Esophagus squamous epithelium (tissue), 4 donors: ENCODE measurements around the gene APOL3.

Experiments
- POLR2A ChIP-seq, 4 donors: fragments of 450-650 bp; IDR thresholded peaks; one replicate each; pipeline ENCODE4 v1.6.1; 2017; ENCODE audit warnings: antibody characterized with exemption in 4 of 4, mild to moderate bottlenecking in 4 of 4, moderate library complexity in 3 of 4
- TF ChIP-seq, protein P1 (sequence below), 6 experiments: fragments of 450-650 bp in 4 of 6; fragments of 200-600 bp in 2 of 6; sonication (generic) in 2 of 6; IDR thresholded peaks; one replicate each; pipeline ENCODE4 v1.5.1; 2016 to 2019; ENCODE audit warnings: antibody characterized with exemption in 6 of 6, mild to moderate bottlenecking in 4 of 6, moderate library complexity in 4 of 6

DNA sequence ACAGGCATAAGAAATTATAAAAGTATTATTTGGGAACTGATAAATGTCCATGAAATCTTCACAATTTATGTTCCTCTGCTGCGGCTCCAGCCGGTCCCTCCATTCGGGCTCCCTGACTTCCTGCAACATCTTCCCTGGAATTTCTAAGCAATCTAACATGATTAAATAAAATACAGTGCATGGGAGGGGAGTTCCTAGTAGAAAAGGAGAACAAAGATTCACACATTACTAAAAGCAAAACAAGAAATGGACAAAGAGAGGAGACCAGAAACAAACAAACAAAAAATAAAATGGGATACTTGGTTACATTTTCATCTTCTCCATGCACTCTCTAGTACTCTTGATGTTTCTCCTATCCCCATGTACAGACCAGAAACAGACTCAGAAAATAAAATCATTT, 49.7 kb upstream of the APOL3 start:
- TF ChIP-seq, protein P1, sequence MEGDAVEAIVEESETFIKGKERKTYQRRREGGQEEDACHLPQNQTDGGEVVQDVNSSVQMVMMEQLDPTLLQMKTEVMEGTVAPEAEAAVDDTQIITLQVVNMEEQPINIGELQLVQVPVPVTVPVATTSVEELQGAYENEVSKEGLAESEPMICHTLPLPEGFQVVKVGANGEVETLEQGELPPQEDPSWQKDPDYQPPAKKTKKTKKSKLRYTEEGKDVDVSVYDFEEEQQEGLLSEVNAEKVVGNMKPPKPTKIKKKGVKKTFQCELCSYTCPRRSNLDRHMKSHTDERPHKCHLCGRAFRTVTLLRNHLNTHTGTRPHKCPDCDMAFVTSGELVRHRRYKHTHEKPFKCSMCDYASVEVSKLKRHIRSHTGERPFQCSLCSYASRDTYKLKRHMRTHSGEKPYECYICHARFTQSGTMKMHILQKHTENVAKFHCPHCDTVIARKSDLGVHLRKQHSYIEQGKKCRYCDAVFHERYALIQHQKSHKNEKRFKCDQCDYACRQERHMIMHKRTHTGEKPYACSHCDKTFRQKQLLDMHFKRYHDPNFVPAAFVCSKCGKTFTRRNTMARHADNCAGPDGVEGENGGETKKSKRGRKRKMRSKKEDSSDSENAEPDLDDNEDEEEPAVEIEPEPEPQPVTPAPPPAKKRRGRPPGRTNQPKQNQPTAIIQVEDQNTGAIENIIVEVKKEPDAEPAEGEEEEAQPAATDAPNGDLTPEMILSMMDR (IDR thresholded peaks at IDR 0.05) = no peak
- no peak for TF ChIP-seq POLR2A (IDR thresholded peaks at IDR 0.05)
